Keratinocyte (primary cell): ENCODE measurements around the gene PABPN1L.

ENCODE experiments used
- EZH2 ChIP-seq: IDR thresholded peaks from one replicate; pipeline ENCODE4 v1.6.1; 2012; ENCODE audit warnings: inconsistent platforms, mild to moderate bottlenecking, low read length, moderate library complexity
- TF ChIP-seq, protein P1 (sequence below), 3 experiments: IDR thresholded peaks in 1 of 3; conservative IDR thresholded peaks in 1 of 3; optimal IDR thresholded peaks in 1 of 3; 2 replicates in 2 of 3; 3 replicates in 1 of 3; pipeline versions ENCODE3 to v1.5.1; 2011; ENCODE audit warnings: low read length in 3 of 3, mild to moderate bottlenecking in 3 of 3, moderate library complexity in 2 of 3, control low read depth in 1 of 3, inconsistent platforms in 1 of 3; ENCODE audit not compliant: insufficient read depth in 2 of 3; ENCODE audit errors: extremely low read depth in 1 of 3

DNA sequence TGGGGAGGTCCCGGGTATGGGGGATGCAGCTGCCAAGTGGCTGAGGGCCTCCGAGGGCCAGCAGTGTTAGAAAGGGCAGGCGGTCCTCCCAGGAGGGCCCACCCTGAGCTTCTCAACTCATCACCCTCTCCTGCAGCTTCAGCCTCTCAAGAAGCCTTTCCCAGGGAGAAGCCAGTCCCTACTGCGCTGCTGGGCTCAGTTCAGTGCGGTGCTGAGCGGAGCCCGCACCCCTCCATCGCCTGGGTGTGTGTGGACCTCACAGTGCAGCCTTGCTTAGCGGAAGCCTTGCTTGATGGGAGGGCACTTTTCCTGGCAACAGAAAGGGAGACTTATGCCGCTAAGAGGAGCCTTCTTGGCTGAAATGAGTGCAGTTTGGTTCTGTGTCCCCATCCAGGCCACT lies 51.2 kb downstream of the PABPN1L start:
- no peak for TF ChIP-seq EZH2
- TF ChIP-seq, protein P1, sequence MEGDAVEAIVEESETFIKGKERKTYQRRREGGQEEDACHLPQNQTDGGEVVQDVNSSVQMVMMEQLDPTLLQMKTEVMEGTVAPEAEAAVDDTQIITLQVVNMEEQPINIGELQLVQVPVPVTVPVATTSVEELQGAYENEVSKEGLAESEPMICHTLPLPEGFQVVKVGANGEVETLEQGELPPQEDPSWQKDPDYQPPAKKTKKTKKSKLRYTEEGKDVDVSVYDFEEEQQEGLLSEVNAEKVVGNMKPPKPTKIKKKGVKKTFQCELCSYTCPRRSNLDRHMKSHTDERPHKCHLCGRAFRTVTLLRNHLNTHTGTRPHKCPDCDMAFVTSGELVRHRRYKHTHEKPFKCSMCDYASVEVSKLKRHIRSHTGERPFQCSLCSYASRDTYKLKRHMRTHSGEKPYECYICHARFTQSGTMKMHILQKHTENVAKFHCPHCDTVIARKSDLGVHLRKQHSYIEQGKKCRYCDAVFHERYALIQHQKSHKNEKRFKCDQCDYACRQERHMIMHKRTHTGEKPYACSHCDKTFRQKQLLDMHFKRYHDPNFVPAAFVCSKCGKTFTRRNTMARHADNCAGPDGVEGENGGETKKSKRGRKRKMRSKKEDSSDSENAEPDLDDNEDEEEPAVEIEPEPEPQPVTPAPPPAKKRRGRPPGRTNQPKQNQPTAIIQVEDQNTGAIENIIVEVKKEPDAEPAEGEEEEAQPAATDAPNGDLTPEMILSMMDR (optimal IDR thresholded peaks at IDR 0.05 in 1 of 3, IDR thresholded peaks at IDR 0.05 in 1 of 3, conservative IDR thresholded peaks at IDR 0.05 in 1 of 3; ENCODE audit: extremely low read depth in 1 of 3, insufficient read depth in 2 of 3, low read length in 3 of 3): no peak
